Breast epithelium (tissue), 4 donors: Measurements from ENCODE around the gene HOXB9. TPM values are rescaled to one million over a fixed set of nuclear protein-coding genes. Genes with fewer than 3 reads are reported as not detected.

Source experiments
- DNase-seq, 2 donors: peaks; one replicate each; pipeline ENCODE4 v3.0.0-alpha.2; 2019; ENCODE audit warnings: low spot score in 2 of 2
- H3K27ac ChIP-seq, 2 donors: fragments of 200-600 bp; sonication (generic) in 1 of 2; one replicate each; pipeline ENCODE4 v1.5.1; 2016 to 2019; ENCODE audit warnings: mild to moderate bottlenecking in 1 of 2
- H3K27me3 ChIP-seq, 2 donors: fragments of 200-600 bp; sonication (generic) in 1 of 2; one replicate each; pipeline versions ENCODE4 v1.5.1 to v1.6.0; 2017 to 2019; ENCODE audit warnings: control low read depth in 1 of 2, mild to moderate bottlenecking in 1 of 2
- H3K36me3 ChIP-seq: fragments of 200-600 bp; one replicate; pipeline ENCODE4 v1.5.1; 2019
- H3K4me1 ChIP-seq, 2 donors: fragments of 200-600 bp; sonication (generic); one replicate each; pipeline ENCODE4 v1.5.1; 2016 to 2019; ENCODE audit warnings: control low read depth in 1 of 2
- H3K4me3 ChIP-seq, 3 donors: fragments of 200-600 bp; sonication (generic); 1 replicate in 2 of 3; 2 replicates in 1 of 3; pipeline ENCODE4 v1.5.1; 2016 to 2019; ENCODE audit warnings: mild to moderate bottlenecking in 3 of 3, moderate library complexity in 2 of 3
- H3K9me3 ChIP-seq, 2 donors: fragments of 200-600 bp; sonication (generic) in 1 of 2; one replicate each; pipeline ENCODE4 v1.5.1; 2016 to 2019; ENCODE audit warnings: control low read depth in 1 of 2
- CTCF ChIP-seq, 3 donors: fragments of 450-650 bp; IDR thresholded peaks; one replicate each; pipeline ENCODE4 v1.5.1; 2016 to 2017; ENCODE audit warnings: antibody characterized with exemption in 3 of 3, mild to moderate bottlenecking in 3 of 3, moderate library complexity in 3 of 3
- POLR2A ChIP-seq: fragments of 450-650 bp; IDR thresholded peaks from one replicate; pipeline ENCODE4 v1.6.1; 2016; ENCODE audit warnings: antibody characterized with exemption, mild to moderate bottlenecking, moderate library complexity
- POLR2AphosphoS5 ChIP-seq, 3 donors: sonication (generic); formaldehyde crosslinking; IDR thresholded peaks; one replicate each; pipeline ENCODE4 v1.6.1; 2017; ENCODE audit warnings: antibody characterized with exemption in 3 of 3
- intact Hi-C: fragments of 100-400 bp; cut with DNase I; formaldehyde crosslinking; loops from one replicate; pipeline ENCODE4 v1.15.1; 2023; ENCODE audit warnings: low total_unique reads
- total RNA-seq, 3 donors: library from RNA; depleted of rRNA; stranded (reverse); fragments of >200 nt; gene quantifications; one replicate each; pipeline ENCODE4 v1.1.0, GENCODE V29; 2016

Gene HOXB9
- total RNA-seq, 3 donors from 2014 or later = 0.32 to 0.44 (median 0.33) TPM

- Histone ChIP-seq H3K4me1 (peaks cover 0 to 7% of the 10 kb centered on the region in 2 donors), H3K4me3 (peak overlapping the region in 2 of 3 donors; percentile 57 to 81), H3K9me3 (no peaks in the 10 kb centered on the region), H3K27me3 (peaks cover 0 to 45% of the 10 kb centered on the region in 2 donors), H3K27ac (peak overlapping the region; percentile 28 to 71), H3K36me3 (no peaks in the 10 kb centered on the region)
- intact Hi-C loops = loop anchor here (5.0 kb wide), 1 partner anchor 33 kb away; no protein-coding TSS in a partner anchor
- TF ChIP-seq POLR2A (no peak), CTCF (IDR thresholded peaks at IDR 0.05) (no peak), POLR2AphosphoS5 (IDR thresholded peaks at IDR 0.05) (no peak)
- DNase-seq = no peak
These were observed 51.0 kb downstream of the HOXB9 start for GRCh38 chr17:48575066-48575582.

GRCh38 chr17:48574505-48575065 lies 51.6 kb downstream of the HOXB9 start:
- Histone ChIP-seq H3K27me3 (peaks cover 0 to 41% of the 10 kb centered on the region in 2 donors), H3K27ac (peak overlapping the region; percentile 21 to 71), H3K36me3 (no peaks in the 10 kb centered on the region), H3K4me3 (peak overlapping the region in 2 of 3 donors; percentile 9 to 17), H3K9me3 (no peaks in the 10 kb centered on the region), H3K4me1 (peaks cover 0 to 7% of the 10 kb centered on the region in 2 donors)
- intact Hi-C loops = loop anchor here (5.0 kb wide), 1 partner anchor 32 kb away; no protein-coding TSS in a partner anchor
- DNase-seq = no peak
- TF ChIP-seq POLR2A = no peak
- no peak for TF ChIP-seq POLR2AphosphoS5 (IDR thresholded peaks at IDR 0.05)
- TF ChIP-seq CTCF (IDR thresholded peaks at IDR 0.05) = no peak

- no peaks in the 10 kb centered on the region for H3K36me3 ChIP-seq
- no peaks in the 10 kb centered on the region for H3K9me3 ChIP-seq
- H3K4me3 ChIP-seq = peak overlapping the region in 1 of 3 donors; percentile 9
- TF ChIP-seq POLR2AphosphoS5 (IDR thresholded peaks at IDR 0.05) (no peak), CTCF (IDR thresholded peaks at IDR 0.05) (no peak), POLR2A (no peak)
- intact Hi-C loops = no loop called here
- H3K4me1 ChIP-seq = peaks cover 0 to 7% of the 10 kb centered on the region in 2 donors
- DNase-seq = no peak
- peak overlapping the region; percentile 34 to 76 for H3K27ac ChIP-seq
- H3K27me3 ChIP-seq = peaks cover 0 to 19% of the 10 kb centered on the region in 2 donors
These were observed 54.2 kb downstream of the HOXB9 start for GRCh38 chr17:48571826-48572417.

Other genes with a start within 250 kb of the HOXB9 start
- 1 to 10 TPM; 1.1 to 7.5 (median 5.9) TPM for gene SKAP1, start 196.1 kb downstream of the HOXB9 start, total RNA-seq
- gene HOXB1, start 95.3 kb downstream of the HOXB9 start, total RNA-seq = not detected
- gene HOXB2, start 81.2 kb downstream of the HOXB9 start, total RNA-seq = 10 to 100 TPM; 13.6 to 36.4 (median 19.6) TPM
- 1 to 10 TPM; 2.2 to 7.5 (median 2.3) TPM for gene HOXB4, start 48.0 kb downstream of the HOXB9 start, total RNA-seq
- 10 to 100 TPM; 13.8 to 36.7 (median 14.4) TPM for gene HOXB3, start 36.1 kb downstream of the HOXB9 start, total RNA-seq
- 1 to 10 TPM in 2 of 3 donors, under 1 TPM in 1; 0.44 to 2.0 (median 1.4) TPM for gene HOXB5, start 32.6 kb downstream of the HOXB9 start, total RNA-seq
- 10 to 100 TPM in 2 of 3 donors, 1 to 10 TPM in 1; 1.0 to 24.9 (median 18.2) TPM for gene HOXB6, start 21.4 kb downstream of the HOXB9 start, total RNA-seq
- 10 to 100 TPM in 1 of 3 donors, 1 to 10 TPM in 2; 1.5 to 16.8 (median 4.3) TPM for gene HOXB7, start 15.3 kb downstream of the HOXB9 start, total RNA-seq
- 1 to 10 TPM in 2 of 3 donors, under 1 TPM in 1; 0.59 to 4.6 (median 4.6) TPM for gene HOXB8, start 11.1 kb downstream of the HOXB9 start, total RNA-seq
- gene PRAC1, start 96.2 kb upstream of the HOXB9 start, total RNA-seq = not detected
- gene PRAC2, start 96.8 kb upstream of the HOXB9 start, total RNA-seq = not detected
- gene HOXB13, start 102.4 kb upstream of the HOXB9 start, total RNA-seq = under 1 TPM in 1 of 3 donors, not detected in 2; 0.16 TPM
- gene TTLL6, start 190.9 kb upstream of the HOXB9 start, total RNA-seq = under 1 TPM in 2 of 3 donors, not detected in 1; under 0.01 to 0.32 TPM
- gene CALCOCO2, start 204.7 kb upstream of the HOXB9 start, total RNA-seq = 100 to 1,000 TPM; 134 to 262 (median 146) TPM